ENCODE data around the gene TMPRSS13. TPM values are rescaled to one million over a fixed set of nuclear protein-coding genes. Genes with fewer than 3 reads are reported as not detected.

The TMPRSS13 gene
- polyA plus RNA-seq, 2 donors, result 13.5 to 16.7 TPM

DNA sequence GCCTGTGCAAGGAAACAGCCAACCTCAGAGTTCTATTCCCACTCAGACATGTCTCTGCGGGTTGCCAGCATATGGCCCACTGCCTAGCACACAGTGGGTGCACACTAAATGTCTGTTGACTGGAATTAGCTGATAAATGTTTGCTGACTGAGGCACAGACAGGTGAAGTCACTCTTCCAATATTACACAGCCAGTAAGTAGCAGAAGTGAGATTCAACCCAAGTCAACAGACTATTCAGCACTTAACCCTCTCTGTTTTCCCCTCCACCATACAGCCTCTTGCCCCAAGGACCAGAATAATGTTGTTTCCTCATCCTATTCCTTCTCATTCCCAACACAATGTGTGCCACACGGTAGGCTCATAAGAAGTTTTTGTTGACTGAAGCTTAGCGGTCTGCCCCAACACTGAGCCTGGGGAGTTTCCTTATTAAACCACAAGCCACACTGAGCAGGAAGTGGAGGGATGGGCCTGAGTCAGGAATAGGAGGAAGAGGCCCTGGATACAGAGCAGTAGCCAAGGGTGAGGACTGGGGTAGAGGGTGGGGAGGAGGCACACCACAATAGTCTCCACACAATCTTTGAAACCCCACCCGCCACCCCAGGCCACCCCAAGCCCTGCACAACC is 41.3 kb upstream of the TMPRSS13 start:
- Histone ChIP-seq H3K4me1 (ENCODE audit: control insufficient read depth in 2 of 2, insufficient read depth in 2 of 2, low read length in 1 of 2) (peaks cover 0 to 6% of the 10 kb centered on the region in 2 donors), H3K4me3 (ENCODE audit: low read depth in 1 of 2, low read length in 2 of 2) (no peak overlapping the region), H3K9me3 (ENCODE audit: control insufficient read depth in 2 of 2, insufficient read depth in 1 of 2, low read depth in 1 of 2, low read length in 1 of 2) (no peaks in the 10 kb centered on the region), H3K27ac (ENCODE audit: low read depth in 2 of 2, low read length in 1 of 2) (no peak overlapping the region), H3K27me3 (ENCODE audit: control insufficient read depth in 1 of 2, insufficient read depth in 2 of 2, low read length in 2 of 2) (no peaks in the 10 kb centered on the region), H3K36me3 (ENCODE audit: control insufficient read depth in 2 of 2, insufficient read depth in 2 of 2, low read length in 1 of 2) (no peaks in the 10 kb centered on the region)
- 69 to 74% methylated on average over 4 of the region's 4 CpGs for WGBS, 2 donors

DNA sequence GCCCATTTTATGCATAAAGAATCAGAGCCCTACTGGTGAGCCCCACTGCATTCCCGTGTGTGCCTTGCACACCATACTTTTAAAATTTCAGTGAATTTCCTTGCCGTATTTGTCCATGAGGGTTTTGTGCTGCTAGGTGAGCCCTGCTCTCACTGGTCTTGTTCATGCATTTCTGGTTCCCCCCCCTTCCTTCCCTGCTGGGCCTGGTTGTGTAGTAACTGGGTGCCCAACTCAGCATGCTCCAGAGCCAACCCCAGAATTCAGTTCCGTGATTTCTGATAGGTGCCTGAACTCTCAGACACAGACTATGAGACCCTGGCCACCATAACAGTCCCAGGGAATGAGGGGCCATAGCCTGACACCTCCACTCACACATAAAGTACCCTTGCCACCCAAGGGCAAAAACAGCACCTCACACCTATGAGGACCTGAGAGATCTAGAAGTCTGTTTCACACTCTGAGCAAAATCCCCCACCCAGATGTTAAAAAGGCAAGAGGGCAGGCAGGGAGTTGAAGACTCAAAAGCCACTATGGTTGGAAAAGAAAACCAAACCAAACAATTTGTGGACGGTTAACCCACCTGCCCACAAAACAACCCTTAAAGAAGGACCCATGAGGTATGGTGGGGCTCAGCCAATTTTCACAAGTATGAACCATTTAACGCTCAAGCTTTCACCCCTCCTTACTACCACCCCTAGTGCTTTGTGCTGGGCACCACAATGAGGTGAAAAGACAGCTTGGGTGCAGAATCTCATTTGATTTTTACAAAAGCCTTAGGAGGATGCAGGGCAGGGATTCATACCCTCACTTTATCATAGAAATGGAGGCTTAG is 40.2 kb upstream of the TMPRSS13 start:
- Histone ChIP-seq H3K4me3 (ENCODE audit: low read depth in 1 of 2, low read length in 2 of 2) (no peak overlapping the region), H3K27me3 (ENCODE audit: control insufficient read depth in 1 of 2, insufficient read depth in 2 of 2, low read length in 2 of 2) (no peaks in the 10 kb centered on the region), H3K9me3 (ENCODE audit: control insufficient read depth in 2 of 2, insufficient read depth in 1 of 2, low read depth in 1 of 2, low read length in 1 of 2) (no peaks in the 10 kb centered on the region), H3K27ac (ENCODE audit: low read depth in 2 of 2, low read length in 1 of 2) (no peak overlapping the region), H3K36me3 (ENCODE audit: control insufficient read depth in 2 of 2, insufficient read depth in 2 of 2, low read length in 1 of 2) (no peaks in the 10 kb centered on the region), H3K4me1 (ENCODE audit: control insufficient read depth in 2 of 2, insufficient read depth in 2 of 2, low read length in 1 of 2) (peaks cover 0 to 6% of the 10 kb centered on the region in 2 donors)
- 85 to 90% methylated on average over 5 of the region's 5 CpGs for WGBS, 2 donors

DNA sequence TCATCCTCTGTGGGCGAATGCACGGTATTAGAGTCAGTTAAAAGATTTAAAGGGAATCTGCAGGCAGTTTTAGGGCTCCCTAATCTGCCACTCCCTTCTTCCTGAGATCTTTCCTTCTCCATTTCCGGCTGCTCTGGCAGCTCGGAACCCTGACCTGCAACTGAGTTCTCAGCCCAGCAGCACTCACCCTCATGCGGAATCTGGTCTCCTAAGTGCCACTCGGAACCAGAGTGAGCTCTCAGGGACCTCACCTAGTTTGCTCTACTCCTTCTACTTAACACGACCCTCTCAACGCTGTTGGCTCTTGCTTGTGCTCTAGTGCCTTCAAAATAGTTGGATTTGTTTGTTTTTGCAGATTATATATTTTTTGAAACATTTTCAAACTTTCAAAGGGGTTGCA is 37.7 kb upstream of the TMPRSS13 start:
- H3K27me3 ChIP-seq (ENCODE audit: control insufficient read depth in 1 of 2, insufficient read depth in 2 of 2, low read length in 2 of 2), result no peaks in the 10 kb centered on the region
- H3K4me1 ChIP-seq (ENCODE audit: control insufficient read depth in 2 of 2, insufficient read depth in 2 of 2, low read length in 1 of 2), result peaks cover 0 to 6% of the 10 kb centered on the region in 2 donors
- H3K27ac ChIP-seq (ENCODE audit: low read depth in 2 of 2, low read length in 1 of 2), result no peak overlapping the region
- H3K36me3 ChIP-seq (ENCODE audit: control insufficient read depth in 2 of 2, insufficient read depth in 2 of 2, low read length in 1 of 2), result no peaks in the 10 kb centered on the region
- 83 to 86% methylated on average over 8 of the region's 8 CpGs for WGBS, 2 donors
- H3K9me3 ChIP-seq (ENCODE audit: control insufficient read depth in 2 of 2, insufficient read depth in 1 of 2, low read depth in 1 of 2, low read length in 1 of 2), result no peaks in the 10 kb centered on the region
- no peak overlapping the region for H3K4me3 ChIP-seq (ENCODE audit: low read depth in 1 of 2, low read length in 2 of 2)

DNA sequence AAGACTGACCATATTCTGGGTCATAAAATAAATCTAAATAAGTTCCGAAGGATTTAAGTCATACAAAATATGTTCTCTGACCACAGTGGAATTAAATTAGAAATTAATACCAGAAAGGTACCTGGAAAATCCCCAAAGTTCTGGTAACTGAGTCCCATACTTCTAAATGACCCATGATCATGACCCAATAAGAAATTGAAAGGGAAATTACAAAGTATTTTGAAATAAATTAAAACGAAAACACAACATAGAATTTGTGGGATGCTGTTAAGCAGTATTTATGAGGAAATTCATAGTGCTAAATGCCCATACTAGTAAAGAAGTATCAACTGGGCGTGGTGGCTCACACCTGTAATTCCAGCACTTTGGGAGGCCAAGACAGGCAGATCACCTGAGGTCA is 33.6 kb upstream of the TMPRSS13 start:
- no peak overlapping the region for H3K4me3 ChIP-seq (ENCODE audit: low read depth in 1 of 2, low read length in 2 of 2)
- H3K4me1 ChIP-seq (ENCODE audit: control insufficient read depth in 2 of 2, insufficient read depth in 2 of 2, low read length in 1 of 2), result no peaks in the 10 kb centered on the region
- no peak overlapping the region for H3K27ac ChIP-seq (ENCODE audit: low read depth in 2 of 2, low read length in 1 of 2)
- H3K9me3 ChIP-seq (ENCODE audit: control insufficient read depth in 2 of 2, insufficient read depth in 1 of 2, low read depth in 1 of 2, low read length in 1 of 2), result no peaks in the 10 kb centered on the region
- WGBS, 2 donors, result 91 to 94% methylated on average over 3 of the region's 3 CpGs
- no peaks in the 10 kb centered on the region for H3K36me3 ChIP-seq (ENCODE audit: control insufficient read depth in 2 of 2, insufficient read depth in 2 of 2, low read length in 1 of 2)
- H3K27me3 ChIP-seq (ENCODE audit: control insufficient read depth in 1 of 2, insufficient read depth in 2 of 2, low read length in 2 of 2), result no peaks in the 10 kb centered on the region

DNA sequence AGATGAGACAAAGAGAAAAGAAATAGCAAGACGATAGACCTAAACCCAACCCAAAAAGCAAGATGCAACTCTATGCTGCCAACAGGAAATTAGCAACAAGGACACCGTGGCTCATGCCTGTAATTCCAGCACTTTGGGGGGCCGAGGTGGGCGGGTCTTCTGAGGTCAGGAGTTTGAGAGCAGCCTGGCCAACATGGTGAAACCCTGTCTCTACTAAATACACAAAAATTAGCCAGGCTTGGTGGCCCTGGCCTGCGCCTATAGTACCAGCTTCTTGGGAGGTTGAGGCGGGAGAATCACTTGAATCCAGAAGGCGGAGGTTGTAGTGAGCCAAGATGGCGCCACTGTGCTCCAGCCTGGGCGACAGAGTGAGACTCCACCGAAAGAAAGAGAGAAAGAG is 32.7 kb upstream of the TMPRSS13 start:
- Histone ChIP-seq H3K36me3 (ENCODE audit: control insufficient read depth in 2 of 2, insufficient read depth in 2 of 2, low read length in 1 of 2) (no peaks in the 10 kb centered on the region), H3K27me3 (ENCODE audit: control insufficient read depth in 1 of 2, insufficient read depth in 2 of 2, low read length in 2 of 2) (no peaks in the 10 kb centered on the region), H3K4me1 (ENCODE audit: control insufficient read depth in 2 of 2, insufficient read depth in 2 of 2, low read length in 1 of 2) (no peaks in the 10 kb centered on the region), H3K4me3 (ENCODE audit: low read depth in 1 of 2, low read length in 2 of 2) (no peak overlapping the region), H3K27ac (ENCODE audit: low read depth in 2 of 2, low read length in 1 of 2) (no peak overlapping the region), H3K9me3 (ENCODE audit: control insufficient read depth in 2 of 2, insufficient read depth in 1 of 2, low read depth in 1 of 2, low read length in 1 of 2) (no peaks in the 10 kb centered on the region)
- 89 to 90% methylated on average over 10 of the region's 10 CpGs for WGBS, 2 donors

DNA sequence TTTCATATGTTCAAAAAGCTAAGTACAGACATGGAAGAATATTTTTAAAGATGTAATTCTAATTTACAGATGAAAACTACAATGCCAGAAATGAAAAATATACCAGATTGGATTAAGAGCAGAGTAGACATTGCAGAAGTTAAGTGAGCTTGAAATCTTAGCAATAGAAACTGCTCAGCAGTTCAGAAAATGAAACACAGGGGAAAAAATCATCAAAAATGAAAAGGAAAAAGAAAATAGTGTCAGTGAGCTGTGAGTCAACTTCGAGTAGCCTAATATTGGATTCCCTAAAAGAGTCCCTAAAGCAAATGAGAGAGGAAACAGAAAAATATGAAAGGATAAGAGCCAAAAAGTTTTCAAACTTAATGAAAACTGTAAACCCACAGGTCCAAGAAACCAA is 31.2 kb upstream of the TMPRSS13 start:
- no peaks in the 10 kb centered on the region for H3K9me3 ChIP-seq (ENCODE audit: control insufficient read depth in 2 of 2, insufficient read depth in 1 of 2, low read depth in 1 of 2, low read length in 1 of 2)
- 76 to 81% methylated on average over 1 of the region's 1 CpG for WGBS, 2 donors
- no peak overlapping the region for H3K27ac ChIP-seq (ENCODE audit: low read depth in 2 of 2, low read length in 1 of 2)

DNA sequence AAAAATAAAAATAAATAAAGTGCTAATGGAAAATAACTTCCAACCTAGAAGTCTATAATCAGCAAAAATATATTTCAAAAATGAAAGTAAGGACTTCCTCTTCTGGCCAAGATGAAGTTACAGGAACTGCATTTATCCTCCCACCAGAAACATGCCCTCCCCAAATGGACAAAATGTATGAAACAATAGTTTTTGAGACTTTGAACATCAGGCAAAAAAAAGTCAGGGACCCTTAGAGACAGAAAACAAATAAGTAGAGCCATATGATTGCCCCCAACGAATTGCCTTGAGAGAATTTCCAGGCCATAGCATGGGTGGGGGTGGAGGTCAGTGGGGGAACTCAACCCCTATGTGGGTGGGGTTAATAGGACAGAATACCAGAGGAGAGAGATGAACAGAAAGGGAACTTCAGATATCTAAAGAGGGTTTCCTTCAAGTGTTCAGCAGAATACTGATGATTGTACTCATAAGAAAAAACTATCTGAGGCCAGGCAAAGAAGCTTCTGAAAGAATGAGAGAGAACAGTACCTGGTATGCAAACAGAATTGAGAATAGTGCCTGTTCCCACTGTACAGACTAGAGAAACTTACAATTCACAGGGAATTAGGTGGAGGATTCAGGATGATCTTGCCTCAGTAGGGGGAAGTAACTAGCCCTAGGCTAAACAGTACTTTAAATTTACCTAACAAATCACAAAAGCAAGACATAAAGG is 30.4 kb upstream of the TMPRSS13 start:
- Histone ChIP-seq H3K4me1 (ENCODE audit: control insufficient read depth in 2 of 2, insufficient read depth in 2 of 2, low read length in 1 of 2) (no peaks in the 10 kb centered on the region), H3K27ac (ENCODE audit: low read depth in 2 of 2, low read length in 1 of 2) (no peak overlapping the region), H3K36me3 (ENCODE audit: control insufficient read depth in 2 of 2, insufficient read depth in 2 of 2, low read length in 1 of 2) (no peaks in the 10 kb centered on the region), H3K9me3 (ENCODE audit: control insufficient read depth in 2 of 2, insufficient read depth in 1 of 2, low read depth in 1 of 2, low read length in 1 of 2) (no peaks in the 10 kb centered on the region), H3K27me3 (ENCODE audit: control insufficient read depth in 1 of 2, insufficient read depth in 2 of 2, low read length in 2 of 2) (no peaks in the 10 kb centered on the region), H3K4me3 (ENCODE audit: low read depth in 1 of 2, low read length in 2 of 2) (no peak overlapping the region)
- WGBS, 2 donors, result 70 to 74% methylated on average over 1 of the region's 1 CpG

More for the DNA sequence above, 31.2 kb upstream of the TMPRSS13 start:
- no peaks in the 10 kb centered on the region for H3K4me1 ChIP-seq (ENCODE audit: control insufficient read depth in 2 of 2, insufficient read depth in 2 of 2, low read length in 1 of 2)
- no peaks in the 10 kb centered on the region for H3K36me3 ChIP-seq (ENCODE audit: control insufficient read depth in 2 of 2, insufficient read depth in 2 of 2, low read length in 1 of 2)
- no peak overlapping the region for H3K4me3 ChIP-seq (ENCODE audit: low read depth in 1 of 2, low read length in 2 of 2)
- no peaks in the 10 kb centered on the region for H3K27me3 ChIP-seq (ENCODE audit: control insufficient read depth in 1 of 2, insufficient read depth in 2 of 2, low read length in 2 of 2)

DNA sequence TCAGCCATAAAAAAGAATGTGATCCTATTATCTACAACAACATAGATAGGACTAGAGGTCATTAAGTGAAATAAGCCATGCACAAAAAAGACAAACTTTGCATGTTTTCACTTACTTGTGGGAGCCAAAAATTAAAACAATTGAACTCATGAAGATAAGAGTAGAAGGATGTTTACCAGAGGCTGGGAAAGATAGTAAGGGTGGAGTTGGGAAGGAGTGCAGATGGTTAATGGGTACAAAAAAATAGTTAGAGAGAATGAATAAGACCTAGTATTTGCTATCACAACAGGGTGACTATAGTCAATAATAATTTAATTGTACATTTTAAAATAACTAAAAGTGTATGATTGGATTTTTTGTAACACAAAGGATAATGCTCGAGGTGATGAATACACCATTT is 29.7 kb upstream of the TMPRSS13 start:
- H3K9me3 ChIP-seq (ENCODE audit: control insufficient read depth in 2 of 2, insufficient read depth in 1 of 2, low read depth in 1 of 2, low read length in 1 of 2), result no peaks in the 10 kb centered on the region
- no peaks in the 10 kb centered on the region for H3K4me1 ChIP-seq (ENCODE audit: control insufficient read depth in 2 of 2, insufficient read depth in 2 of 2, low read length in 1 of 2)
- H3K36me3 ChIP-seq (ENCODE audit: control insufficient read depth in 2 of 2, insufficient read depth in 2 of 2, low read length in 1 of 2), result no peaks in the 10 kb centered on the region
- no peak overlapping the region for H3K4me3 ChIP-seq (ENCODE audit: low read depth in 1 of 2, low read length in 2 of 2)
- WGBS, 2 donors, result 93 to 94% methylated on average over 1 of the region's 1 CpG
- H3K27ac ChIP-seq (ENCODE audit: low read depth in 2 of 2, low read length in 1 of 2), result no peak overlapping the region
- no peaks in the 10 kb centered on the region for H3K27me3 ChIP-seq (ENCODE audit: control insufficient read depth in 1 of 2, insufficient read depth in 2 of 2, low read length in 2 of 2)

DNA sequence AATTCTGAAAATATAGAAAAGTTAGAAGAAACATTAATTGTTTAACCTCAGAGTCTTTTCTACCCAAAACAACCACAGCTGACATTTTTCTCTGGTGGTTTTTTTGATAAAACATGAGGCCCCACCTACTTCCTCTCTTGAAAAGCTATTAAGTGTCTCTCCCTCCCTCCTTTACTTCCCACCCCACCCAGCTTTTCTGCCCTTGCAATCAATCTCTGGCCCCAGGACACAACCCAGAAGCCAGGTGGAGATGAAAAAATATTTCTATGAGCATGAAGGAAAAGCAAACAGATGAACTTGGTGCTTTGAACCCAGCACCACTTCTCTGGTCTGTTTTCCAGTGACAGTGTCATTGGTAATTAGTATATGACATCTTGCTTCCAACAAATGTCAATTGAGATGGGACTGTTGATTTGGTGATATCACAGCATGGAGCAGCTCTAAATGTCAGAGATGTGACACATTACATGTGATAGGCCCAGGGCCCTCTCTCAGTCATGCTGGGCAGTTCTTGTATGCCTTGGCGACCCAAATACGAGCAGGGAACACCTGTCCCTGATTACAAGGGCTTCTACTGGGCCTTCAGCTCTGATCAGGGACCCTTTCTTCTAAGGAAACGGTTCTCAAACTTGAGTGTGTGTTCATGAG is 23.9 kb upstream of the TMPRSS13 start:
- WGBS, 2 donors, result 89 to 90% methylated on average over 3 of the region's 3 CpGs
- H3K27me3 ChIP-seq (ENCODE audit: control insufficient read depth in 1 of 2, insufficient read depth in 2 of 2, low read length in 2 of 2), result no peaks in the 10 kb centered on the region
- H3K27ac ChIP-seq (ENCODE audit: low read depth in 2 of 2, low read length in 1 of 2), result no peak overlapping the region
- H3K4me1 ChIP-seq (ENCODE audit: control insufficient read depth in 2 of 2, insufficient read depth in 2 of 2, low read length in 1 of 2), result no peaks in the 10 kb centered on the region
- no peak overlapping the region for H3K4me3 ChIP-seq (ENCODE audit: low read depth in 1 of 2, low read length in 2 of 2)
- no peaks in the 10 kb centered on the region for H3K36me3 ChIP-seq (ENCODE audit: control insufficient read depth in 2 of 2, insufficient read depth in 2 of 2, low read length in 1 of 2)
- H3K9me3 ChIP-seq (ENCODE audit: control insufficient read depth in 2 of 2, insufficient read depth in 1 of 2, low read depth in 1 of 2, low read length in 1 of 2), result no peaks in the 10 kb centered on the region
